Cortex of kidney (tissue), 1 donor: ENCODE data around the gene GATAD1.
"Not testable (repeated sequence)": the region's sequence is repeated elsewhere in the genome, so short reads cannot be mapped to it uniquely, and the experiment has no call there.

Experiments
- DNase-seq: peaks from one replicate; lab custom pipeline; 2025; lab: John Stamatoyannopoulos, UW

GATAD1 gene, protein sequence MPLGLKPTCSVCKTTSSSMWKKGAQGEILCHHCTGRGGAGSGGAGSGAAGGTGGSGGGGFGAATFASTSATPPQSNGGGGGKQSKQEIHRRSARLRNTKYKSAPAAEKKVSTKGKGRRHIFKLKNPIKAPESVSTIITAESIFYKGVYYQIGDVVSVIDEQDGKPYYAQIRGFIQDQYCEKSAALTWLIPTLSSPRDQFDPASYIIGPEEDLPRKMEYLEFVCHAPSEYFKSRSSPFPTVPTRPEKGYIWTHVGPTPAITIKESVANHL

DNA sequence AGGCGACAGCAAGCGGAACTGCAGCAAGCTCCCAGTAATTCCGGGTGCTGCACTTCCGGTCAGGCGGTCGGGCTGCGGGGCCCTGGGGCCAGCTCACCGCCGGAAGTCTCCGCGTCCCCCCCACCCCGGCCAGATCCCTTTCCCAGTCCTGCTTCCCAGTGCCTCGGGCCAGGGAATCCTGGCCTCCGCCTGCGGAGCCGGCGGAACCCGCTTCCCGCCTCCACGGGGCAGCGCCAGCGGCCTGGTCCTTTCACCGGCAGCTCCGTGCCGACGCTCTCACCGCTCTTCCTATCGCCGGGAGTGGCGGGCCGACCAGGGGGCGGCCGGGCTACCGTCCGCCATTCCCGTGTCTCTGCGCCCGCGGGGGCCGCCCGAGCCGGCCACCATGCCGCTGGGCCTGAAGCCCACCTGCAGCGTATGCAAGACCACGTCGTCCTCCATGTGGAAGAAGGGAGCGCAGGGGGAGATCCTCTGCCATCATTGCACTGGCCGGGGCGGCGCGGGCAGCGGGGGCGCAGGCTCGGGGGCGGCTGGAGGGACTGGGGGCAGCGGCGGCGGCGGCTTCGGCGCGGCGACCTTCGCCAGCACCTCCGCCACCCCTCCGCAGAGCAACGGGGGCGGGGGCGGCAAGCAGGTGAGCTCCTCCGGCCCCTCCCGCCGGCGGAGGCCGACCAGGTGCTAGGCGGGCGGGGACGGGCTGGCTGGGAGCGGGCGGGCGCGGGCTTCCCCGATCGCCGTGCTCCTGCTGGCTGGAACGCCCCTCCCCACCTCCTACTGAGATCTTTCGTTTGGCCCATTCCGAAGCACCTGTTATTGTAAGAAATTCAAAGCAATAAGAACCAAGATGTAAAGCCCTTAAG is at the start of gene GATAD1:
GATAD1 (plus strand) TSS at position 138 of the 860 bp plus-strand sequence; CDS start at position 386, 248 bp downstream.
- peak; percentile 13 for DNase-seq

DNA sequence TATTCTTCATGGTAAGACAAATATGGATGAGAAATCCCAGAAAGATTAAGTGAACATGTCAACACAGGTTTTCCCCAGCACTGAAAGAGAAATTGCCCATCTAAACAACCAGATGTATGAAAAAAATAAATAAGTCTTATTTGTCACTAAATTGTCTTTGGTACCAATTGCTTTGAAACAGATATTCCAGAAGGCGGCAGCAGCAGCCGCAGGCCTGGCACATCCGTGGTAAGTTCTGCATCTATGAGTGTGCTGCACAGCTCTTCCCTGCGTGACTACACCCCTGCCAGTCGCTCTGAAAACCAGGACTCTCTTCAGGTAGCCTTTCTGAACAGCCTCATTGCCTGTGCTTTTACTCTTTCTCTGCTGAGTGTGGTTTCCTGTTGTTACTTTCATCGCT is 49.7 kb upstream of the GATAD1 start:
- DNase-seq = no peak

DNA sequence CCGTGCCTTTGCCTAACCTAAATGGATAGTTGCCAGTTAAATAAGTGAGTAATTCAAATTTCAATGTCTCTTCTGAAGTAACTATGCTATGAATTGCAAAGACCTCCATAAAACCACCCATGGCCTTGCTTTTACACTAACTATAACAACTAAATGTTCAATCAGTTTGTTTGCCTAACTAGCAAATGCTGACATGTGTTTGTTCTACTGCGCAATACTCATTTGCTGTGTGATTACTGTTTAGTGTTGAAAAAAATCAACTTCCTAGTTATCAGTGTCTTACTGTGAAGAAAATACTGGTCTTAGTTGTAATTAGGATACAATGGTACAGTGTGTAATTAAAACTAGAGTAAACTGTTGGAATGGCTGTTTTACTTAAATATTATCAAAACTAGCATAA is 47.3 kb upstream of the GATAD1 start:
- DNase-seq = no peak

DNA sequence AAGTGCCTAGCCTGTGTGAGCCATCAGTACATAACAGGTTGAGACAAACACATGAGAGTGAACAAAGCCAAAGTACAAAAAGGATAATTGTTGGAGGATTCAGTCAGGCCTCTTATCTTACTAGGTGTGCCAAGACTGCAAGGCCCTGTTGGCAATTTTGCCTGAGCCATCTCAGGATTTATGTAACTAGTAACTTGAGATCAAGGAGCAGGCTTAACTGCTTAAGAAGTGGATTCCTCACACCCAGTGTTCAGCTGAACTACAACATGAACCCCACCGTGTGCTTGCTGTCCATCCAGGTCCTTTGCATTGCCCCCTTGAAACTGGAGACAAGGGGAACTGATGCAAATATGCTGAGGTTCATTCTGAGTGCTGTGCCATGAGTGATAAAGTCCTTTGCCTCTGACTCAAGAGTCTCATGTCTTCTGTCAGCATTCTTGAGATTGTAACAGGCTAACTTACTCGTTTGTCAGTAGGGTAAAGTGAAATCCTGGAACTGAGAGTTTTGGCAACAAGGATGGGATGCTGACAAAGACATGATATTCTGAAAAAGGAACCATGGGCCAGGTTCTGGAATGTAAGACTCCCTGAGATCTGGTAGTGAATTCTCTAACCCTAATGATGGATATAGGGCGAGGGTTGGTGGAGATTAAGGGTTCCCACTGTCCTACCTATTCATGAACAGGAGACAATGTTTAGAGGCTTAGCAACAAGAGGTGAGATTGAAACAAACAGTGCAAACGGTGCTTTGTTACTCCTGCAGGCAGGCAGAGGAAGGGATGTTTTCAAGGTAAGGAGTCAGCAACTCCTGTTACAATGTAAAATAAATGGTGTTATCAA is 44.1 kb upstream of the GATAD1 start:
- no peak for DNase-seq

DNA sequence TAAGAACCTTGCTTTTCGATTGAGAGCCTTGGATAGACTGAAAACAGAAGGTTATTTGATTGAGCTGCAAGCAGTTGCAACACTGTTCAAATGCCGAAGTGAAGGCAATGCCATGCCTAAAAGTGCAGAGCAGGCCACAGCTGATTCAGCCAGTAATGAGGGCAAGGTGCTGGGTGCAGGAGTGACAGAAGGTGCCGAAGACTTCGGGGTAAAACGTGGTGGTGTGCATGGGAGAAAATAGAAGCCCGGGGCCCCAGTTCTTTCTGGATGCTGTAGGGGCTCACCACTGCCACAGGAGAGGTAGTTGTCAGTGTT is 43.6 kb upstream of the GATAD1 start:
- DNase-seq = no peak

DNA sequence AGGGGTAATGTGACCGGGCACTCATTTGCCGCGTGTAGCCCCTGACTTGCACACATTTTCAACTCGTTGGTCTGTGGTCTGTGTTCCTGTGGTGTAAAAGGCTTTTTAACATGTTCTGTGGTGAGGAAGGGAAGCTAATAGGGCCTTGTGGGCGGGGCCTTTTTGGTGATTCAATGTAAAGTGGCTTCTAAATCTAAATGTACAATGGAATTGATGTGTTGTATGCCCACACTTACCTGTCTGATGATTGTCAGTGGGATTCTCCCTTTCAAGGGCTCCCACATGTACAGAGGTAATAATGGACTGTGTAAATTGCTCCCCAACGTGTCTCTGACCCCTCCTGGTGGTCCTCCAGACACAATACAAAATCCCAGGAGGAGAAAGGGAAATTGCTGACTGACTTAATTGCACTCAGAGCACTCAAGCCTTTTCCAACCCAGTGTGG is 43.1 kb upstream of the GATAD1 start:
- no peak for DNase-seq

DNA sequence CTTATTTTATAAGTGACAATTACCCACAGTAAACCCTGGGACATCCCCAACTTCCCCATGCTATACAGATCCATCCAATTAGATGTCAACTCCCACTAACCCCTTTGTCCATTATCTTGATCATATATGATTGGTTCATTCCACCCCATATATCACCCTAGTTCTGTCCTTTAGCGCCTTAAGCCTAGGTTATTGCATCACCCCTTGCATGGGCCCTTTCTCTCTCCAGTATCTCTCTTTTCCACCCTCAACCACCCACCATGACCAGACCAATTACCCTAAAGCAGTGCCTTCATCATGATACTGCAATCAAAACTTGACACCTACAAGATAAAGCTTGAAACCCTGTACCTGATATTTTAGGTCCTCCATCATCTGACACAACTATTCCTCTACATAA is 37.9 kb upstream of the GATAD1 start:
- no peak for DNase-seq

DNA sequence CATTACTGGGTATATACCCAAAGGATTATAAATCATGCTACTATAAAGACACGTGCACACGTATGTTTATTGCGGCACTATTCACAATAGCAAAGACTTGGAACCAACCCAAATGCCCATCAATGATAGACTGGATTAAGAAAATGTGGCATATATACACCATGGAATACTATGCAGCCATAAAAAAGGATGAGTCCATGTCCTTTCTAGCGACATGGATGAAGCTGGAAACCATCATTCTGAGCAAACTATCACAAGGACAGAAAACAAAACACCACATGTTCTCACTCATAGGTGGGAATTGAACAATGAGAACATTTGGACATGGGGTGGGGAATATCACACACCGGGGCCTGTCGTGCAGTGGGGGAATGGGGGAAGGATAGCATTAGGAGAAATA is 37.1 kb upstream of the GATAD1 start:
- not testable (repeated sequence) for DNase-seq

DNA sequence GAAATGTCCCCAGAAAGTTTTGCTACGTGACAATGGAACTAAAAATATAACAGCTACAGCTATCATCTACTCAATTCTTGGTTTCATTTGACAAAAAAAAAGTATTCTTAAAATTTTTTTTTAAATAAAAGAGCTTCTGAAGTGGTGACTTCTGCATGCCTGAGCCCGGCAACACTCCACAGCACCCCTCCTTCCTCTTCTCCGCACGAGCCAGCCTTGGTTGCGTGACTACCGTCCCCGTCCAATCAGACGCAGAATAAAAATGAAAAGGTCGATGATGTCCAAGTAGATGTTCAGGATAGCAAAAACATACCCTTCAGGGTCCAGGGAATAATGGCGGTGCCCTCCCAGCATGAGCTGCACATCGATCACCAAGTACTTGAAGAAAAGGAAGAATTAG is 34.5 kb upstream of the GATAD1 start:
- no peak for DNase-seq

DNA sequence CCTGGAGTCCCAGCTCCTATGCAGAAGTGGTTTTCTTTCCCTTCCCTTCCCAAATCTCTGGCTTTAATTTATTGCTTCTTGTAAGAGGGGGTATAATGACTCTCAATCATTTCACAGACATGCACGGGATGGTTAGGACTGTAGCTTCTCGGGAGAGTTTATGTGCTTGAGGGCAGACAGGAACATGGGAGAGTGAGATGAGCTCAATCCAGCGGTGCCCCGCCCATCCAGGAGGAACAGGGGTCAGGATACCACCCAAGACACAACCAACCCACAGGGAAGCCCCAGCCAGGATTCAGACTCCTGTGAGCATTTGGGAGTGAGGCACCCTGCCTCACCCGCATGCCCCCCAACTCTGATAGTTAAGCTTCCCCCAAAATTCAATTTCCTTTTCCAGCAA is 33.7 kb upstream of the GATAD1 start:
- DNase-seq = no peak

DNA sequence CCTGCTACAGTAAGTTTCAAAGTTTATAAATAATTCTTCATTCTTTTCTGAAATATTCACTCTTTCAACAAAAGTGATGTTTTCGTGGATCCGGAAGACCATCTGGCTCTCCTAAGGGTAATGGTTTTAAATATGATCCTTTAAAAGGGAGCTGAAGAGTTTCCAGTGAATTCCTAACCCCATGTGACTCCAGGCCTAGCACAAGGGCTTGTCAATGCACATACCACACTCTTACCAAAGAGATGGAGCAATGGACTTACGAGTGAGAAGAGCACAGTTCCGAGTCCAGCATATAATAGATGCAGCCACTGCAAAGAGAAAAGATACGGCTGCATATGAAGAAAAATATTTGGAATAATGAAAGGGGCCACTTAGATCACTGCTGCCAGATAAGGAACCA is 32.1 kb upstream of the GATAD1 start:
- no peak for DNase-seq

DNA sequence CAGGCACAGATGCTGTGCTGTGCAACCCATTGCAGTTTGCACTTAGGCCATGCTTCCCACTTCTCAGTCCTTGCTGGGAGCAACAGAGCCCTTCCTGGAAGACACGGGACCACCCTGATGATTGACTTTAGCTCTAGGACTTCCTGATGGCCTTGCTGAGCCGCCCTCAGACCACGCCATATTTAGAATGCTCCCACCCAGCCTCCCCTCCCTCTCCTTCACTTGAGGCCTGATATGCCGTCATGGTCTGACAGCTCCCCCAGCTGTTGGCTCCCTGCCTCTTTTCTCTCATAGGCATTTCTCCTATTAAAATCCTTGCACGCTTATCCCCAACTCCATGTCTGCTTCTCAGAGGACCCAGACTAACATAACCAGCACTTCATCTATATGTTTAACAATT is 29.4 kb upstream of the GATAD1 start:
- no peak for DNase-seq

DNA sequence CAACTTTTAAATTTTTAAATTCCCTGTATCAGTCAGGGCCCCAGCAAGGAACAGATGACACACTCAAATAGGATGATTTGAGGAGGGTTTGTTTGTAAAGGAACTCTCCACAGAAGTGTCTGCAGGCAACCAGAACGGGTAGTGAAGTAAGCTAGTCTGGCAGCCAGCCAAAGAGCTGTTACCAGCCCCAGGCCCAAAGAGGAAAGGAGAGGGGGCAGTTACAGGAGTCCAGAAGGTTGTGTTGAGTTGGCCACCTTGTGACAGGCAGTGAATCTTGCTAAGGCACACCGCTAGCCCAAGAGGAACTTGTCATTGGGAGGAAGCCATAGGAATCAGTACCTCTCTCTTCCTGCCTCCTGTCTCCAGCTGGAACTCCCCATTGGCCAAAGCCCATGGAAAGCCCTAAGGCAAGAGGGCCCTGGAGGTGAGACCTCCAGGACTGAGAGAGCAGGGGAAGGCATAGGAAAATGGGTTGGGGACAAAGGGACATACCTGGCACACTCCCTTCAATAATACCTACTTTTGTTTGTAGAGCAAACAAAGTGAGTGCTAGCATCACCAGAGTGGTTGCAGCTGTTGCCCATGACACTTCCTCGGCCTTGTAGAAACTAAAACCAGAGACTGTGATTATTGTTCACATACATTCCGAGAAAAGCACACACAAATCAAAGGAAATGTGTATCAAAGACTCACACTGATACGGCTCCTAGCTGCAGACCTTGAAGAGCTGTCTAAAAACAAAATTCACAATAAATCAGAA is 25.4 kb upstream of the GATAD1 start:
- DNase-seq = no peak

DNA sequence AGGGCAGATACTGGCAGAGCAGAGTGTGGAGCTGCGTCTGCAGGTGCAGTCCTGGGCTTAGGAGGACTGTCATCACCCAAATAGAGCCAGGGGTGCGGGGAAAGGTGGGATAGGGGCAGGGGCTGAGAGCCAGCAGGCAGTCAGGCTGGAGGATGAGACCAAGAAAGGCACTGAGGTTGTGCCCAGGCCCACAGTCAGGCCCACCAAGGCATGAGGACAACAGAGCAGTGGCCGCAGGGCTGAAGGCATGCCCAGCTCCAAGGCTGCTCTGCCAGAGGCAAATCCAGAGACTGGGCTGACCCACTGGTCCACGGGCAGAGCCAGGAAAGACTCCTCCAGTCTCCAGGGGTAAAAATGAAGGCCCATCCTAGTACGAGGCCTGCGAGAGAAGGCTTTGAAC is 24.4 kb upstream of the GATAD1 start:
- DNase-seq = no peak

DNA sequence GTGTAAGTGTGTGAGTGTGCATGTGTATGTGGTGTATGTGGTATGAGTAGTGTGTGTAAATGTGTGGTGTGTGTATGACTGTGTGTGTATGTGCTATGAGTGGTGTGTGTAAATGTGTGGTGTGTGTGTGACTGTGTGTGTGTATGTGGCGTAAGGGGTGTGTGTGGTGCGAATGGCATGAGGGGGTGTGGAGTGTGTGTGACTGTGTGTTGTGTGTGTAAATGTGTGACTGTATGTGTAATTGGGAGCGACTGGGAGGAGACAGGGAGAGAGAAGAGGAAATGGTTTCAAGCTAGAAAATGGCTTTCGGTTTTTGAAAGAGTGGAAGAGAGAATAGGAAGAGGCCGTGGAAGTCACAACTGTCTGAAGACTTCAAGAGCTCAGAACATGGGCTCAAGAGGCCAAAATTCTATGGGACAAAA is 23.6 kb upstream of the GATAD1 start:
- DNase-seq = no peak

DNA sequence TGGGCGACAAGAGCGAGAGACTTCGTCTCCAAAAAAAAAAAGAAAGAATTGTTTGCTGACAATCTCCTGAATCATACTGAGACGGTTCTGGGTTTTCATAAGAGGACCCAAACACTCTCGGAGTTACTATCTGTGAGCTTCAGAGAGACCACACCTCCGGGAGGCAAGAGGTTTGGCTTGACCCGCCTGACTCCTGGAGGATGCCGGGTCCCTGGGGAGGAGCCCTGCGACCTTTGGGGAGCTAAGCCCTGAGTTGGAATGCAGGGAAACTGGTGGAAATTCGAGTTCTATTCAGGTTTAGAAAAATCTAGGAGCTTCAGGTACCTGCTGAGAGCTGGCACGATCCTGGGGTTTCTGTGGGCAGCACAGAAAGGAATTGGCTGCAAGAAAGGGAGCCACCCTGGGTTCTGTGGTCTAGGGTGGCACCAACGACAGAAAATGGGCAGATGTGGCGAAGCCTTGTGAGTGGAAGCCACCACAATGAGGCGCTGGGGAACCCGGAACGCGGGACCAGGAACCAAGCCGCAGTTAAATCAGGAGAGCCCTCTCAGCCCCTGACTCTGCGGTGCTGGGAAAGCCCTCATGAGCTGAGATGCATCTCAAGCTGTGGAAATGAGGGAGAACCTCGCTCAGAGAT is 21.9 kb upstream of the GATAD1 start:
- DNase-seq = no peak

DNA sequence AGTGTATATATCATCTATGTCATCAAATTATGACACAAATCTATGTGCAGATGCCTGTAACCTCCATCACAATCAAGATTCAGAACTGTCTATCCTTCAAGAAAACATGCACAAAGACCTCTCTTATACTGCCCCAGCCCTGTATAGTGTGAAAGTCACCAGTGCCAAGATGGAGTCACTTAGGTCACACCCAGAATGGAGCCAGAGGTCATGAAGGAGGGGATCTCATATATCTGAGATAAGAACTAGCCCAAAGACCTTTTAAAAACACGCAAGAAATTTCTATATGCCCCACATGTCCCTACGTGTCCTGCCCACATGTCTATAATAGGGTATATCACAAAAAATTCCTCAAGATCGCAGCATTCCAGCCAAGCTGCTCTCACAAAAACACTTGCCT is 20.1 kb upstream of the GATAD1 start:
- no peak for DNase-seq

DNA sequence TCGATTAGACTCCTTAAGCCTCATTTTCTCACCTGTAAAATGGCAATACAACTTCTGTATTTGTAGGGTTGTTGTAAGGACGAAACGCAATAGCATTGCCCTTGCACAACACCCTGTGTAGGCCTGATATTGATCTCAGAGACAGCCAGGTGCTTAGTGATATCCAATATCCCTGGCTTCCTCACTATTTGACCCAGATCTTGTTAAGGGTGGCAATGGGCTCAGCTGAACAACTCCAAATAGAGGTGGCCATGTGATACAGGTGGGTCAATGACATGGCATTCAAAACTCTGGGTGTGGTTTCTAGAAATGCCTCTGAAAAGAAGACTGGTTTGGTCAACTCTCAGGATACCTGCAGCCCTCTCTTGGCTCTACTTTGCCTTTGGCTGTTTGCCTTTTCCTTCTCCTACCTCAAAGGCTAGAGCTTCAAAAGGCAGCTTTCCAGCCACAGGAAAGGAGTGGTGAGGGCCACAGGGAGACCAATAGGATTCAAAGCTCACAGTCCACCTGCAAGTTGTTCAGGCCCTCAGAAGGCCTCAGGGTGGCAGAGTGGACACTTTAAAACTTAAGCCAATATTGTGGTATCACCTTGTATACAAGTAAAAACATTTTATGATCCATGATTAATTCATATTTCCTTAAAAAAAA is 14.9 kb upstream of the GATAD1 start:
- DNase-seq = no peak

DNA sequence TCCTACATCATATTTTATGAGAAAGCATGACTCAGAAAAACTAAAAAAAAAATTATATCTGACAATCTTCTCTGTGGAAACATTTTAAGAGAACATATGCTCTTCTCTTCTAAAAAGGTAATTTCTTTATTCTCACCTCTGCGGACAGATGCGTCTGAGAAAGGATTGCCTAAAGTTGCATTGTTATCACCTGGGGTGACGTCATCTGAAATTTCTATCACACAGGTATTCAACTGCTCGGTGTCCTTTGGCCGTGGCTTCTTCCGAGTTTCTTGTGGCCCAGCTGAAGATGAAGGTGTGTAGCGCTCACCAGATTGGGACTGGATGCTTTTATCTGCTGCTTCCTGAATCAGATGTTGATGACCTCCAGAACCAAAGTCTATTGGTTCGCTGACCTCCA is 14.3 kb upstream of the GATAD1 start:
- DNase-seq = no peak

DNA sequence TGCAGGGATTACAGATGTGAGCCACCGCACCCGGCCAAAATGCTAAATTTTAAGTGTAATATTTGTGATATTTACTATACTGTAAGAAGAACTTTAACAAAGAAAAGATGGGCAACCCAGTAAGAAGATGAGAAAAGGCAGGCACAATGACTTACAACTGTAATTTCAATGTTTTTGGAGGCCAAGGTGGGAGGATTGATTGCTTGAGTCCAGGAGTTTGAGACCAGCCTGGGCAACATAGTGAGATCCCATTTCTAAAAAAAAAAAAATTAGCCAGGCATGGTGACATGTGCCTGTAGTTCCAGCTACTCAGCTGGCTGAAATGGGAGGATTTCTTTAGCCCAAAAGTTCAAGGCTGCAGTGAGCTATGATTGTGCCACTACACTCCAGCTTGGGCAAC is 11.7 kb upstream of the GATAD1 start:
- DNase-seq = no peak
